RWPE2 (cell line): ENCODE results near the gene OTULIN.

Source experiments
- ATAC-seq: fragments of 200-7000 bp; cut with Tn5 transposase; 3 replicates; pipeline ENCODE4 v1.9.1; 2021; ENCODE audit warnings: low read depth
- DNase-seq: peaks from one replicate; pipeline ENCODE4 v3.0.0-alpha.2; 2020; ENCODE audit warnings: low spot score
- H3K27ac ChIP-seq: fragments of 450-650 bp; 2 replicates; pipeline ENCODE4 v1.5.1; 2017; ENCODE audit warnings: mild to moderate bottlenecking; ENCODE audit not compliant: poor library complexity, severe bottlenecking
- H3K27me3 ChIP-seq: fragments of 250-450 bp; sonication (Bioruptor Pico); 2 replicates; pipeline ENCODE4 v1.5.1; 2021; ENCODE audit warnings: mild to moderate bottlenecking, moderate library complexity; ENCODE audit not compliant: insufficient read depth, poor library complexity, severe bottlenecking
- H3K36me3 ChIP-seq: fragments of 250-450 bp; sonication (Bioruptor Pico); 2 replicates; pipeline ENCODE4 v1.5.1; 2020; ENCODE audit warnings: low read depth, mild to moderate bottlenecking, moderate library complexity
- H3K4me1 ChIP-seq: fragments of 250-450 bp; sonication (Bioruptor Pico); 2 replicates; pipeline ENCODE4 v1.5.1; 2021; ENCODE audit warnings: mild to moderate bottlenecking, moderate library complexity; ENCODE audit not compliant: insufficient read depth, poor library complexity, severe bottlenecking
- H3K4me3 ChIP-seq: fragments of 250-450 bp; sonication (Bioruptor Pico); 2 replicates; pipeline ENCODE4 v1.5.1; 2021; ENCODE audit warnings: mild to moderate bottlenecking, moderate library complexity; ENCODE audit not compliant: severe bottlenecking
- H3K9me3 ChIP-seq: fragments of 250-450 bp; sonication (Bioruptor Pico); 2 replicates; pipeline ENCODE4 v1.5.1; 2021; ENCODE audit warnings: mild to moderate bottlenecking, moderate library complexity; ENCODE audit not compliant: severe bottlenecking
- TF ChIP-seq, protein P1 (sequence below): fragments of 450-650 bp; IDR thresholded peaks from one replicate; pipeline ENCODE4 v1.5.1; 2017; ENCODE audit warnings: mild to moderate bottlenecking, moderate library complexity; ENCODE audit not compliant: poor library complexity, severe bottlenecking

Gene OTULIN

DNA sequence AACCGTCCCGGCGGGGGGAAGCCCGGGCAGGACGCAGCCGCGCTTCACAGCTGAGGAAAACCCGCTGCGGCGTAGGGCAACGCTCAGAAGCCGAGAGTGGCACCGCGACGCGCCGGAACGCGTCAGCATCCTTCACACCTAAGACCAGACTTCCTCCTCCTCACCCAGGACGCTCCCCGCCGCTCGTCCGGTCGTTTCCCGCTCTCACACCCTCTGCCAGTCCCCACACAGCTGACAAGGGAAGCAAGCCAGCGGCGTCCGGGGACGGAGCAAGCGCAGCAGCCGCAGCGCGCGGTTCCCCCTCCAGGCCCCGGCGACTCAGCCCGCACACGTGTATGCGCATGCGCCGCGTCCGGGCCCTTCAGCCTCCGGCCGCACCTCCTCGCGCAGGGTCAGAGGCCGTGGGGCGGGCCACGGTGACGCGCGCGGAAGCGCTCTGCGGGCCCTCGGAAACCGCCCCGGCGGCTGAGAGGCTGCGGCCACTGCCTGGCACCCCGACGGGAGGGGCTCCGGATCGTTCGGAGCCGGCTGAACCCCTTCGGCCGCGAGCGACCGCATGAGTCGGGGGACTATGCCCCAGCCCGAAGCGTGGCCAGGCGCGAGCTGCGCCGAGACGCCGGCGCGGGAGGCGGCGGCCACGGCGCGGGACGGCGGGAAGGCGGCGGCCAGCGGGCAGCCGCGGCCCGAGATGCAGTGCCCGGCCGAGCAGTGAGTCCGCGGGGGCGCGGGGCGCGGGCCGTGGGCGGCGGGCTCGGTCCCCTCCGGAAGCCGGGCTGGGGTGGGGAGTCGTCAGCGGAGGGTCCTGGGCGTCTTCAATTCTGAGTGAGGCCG, at the start of gene OTULIN:
Gene OTULIN, plus strand, starts transcription at position 449 of the 831 bp plus-strand sequence. Its CDS starts 108 bp downstream, at position 557.
- Histone ChIP-seq H3K27me3 (no peaks in the 10 kb centered on the region), H3K27ac (peak within 1 kb of the TSS; percentile 81), H3K4me3 (peak within 1 kb of the TSS; percentile 90), H3K9me3 (no peaks in the 10 kb centered on the region), H3K36me3 (peaks cover 16% of the 10 kb centered on the region), H3K4me1 (peaks cover 38% of the 10 kb centered on the region)
- TF ChIP-seq, protein P1, sequence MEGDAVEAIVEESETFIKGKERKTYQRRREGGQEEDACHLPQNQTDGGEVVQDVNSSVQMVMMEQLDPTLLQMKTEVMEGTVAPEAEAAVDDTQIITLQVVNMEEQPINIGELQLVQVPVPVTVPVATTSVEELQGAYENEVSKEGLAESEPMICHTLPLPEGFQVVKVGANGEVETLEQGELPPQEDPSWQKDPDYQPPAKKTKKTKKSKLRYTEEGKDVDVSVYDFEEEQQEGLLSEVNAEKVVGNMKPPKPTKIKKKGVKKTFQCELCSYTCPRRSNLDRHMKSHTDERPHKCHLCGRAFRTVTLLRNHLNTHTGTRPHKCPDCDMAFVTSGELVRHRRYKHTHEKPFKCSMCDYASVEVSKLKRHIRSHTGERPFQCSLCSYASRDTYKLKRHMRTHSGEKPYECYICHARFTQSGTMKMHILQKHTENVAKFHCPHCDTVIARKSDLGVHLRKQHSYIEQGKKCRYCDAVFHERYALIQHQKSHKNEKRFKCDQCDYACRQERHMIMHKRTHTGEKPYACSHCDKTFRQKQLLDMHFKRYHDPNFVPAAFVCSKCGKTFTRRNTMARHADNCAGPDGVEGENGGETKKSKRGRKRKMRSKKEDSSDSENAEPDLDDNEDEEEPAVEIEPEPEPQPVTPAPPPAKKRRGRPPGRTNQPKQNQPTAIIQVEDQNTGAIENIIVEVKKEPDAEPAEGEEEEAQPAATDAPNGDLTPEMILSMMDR = no peak
- peak; percentile 71 for ATAC-seq
- DNase-seq = peak; percentile 91

DNA sequence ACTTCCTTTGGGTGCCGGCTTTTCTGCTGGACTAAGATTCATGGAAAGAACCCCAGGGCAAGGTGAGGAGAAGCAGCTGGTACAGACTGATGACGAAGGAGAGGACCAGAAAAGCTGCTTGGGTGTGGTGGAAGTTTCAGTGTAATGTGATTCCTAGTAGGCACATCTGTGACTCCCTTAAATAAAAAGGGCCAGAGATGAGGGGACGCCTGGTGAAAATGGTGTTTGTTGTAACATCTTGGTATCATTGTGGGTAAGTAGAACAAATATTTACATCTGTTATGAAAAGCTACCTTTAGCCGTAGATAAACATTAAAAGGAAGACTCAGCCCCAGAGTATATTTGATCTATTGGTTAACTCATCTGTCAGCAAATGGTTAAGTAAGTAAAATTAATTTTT, 49.2 kb upstream of the OTULIN start:
- no peaks in the 10 kb centered on the region for H3K27me3 ChIP-seq
- H3K4me1 ChIP-seq = no peaks in the 10 kb centered on the region
- TF ChIP-seq, protein P1 = no peak
- H3K36me3 ChIP-seq = no peaks in the 10 kb centered on the region
- no peak for ATAC-seq
- H3K4me3 ChIP-seq = no peak overlapping the region
- no peaks in the 10 kb centered on the region for H3K9me3 ChIP-seq
- DNase-seq = no peak
- no peak overlapping the region for H3K27ac ChIP-seq

DNA sequence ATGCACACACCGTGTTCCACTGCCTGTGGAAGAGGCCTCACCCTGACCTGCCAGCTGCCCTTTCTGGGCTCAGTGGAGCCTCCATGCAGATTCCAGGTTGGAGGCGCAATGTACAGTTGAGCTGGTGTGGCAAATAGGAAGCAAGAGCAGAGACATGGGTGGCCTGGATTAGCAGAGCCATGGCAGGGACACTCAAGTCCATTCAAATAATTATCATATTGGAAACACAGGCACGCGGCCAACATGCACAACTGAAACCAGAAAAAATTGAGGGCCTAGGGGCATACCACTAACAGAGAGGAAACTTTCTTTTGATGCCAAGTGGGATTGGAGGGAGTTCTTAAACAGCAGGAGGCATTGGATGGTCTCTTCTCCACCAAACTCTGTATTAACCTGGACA, 47.1 kb upstream of the OTULIN start:
- no peaks in the 10 kb centered on the region for H3K36me3 ChIP-seq
- no peaks in the 10 kb centered on the region for H3K4me1 ChIP-seq
- no peaks in the 10 kb centered on the region for H3K27me3 ChIP-seq
- no peak overlapping the region for H3K27ac ChIP-seq
- TF ChIP-seq, protein P1 = no peak
- no peaks in the 10 kb centered on the region for H3K9me3 ChIP-seq
- DNase-seq = no peak
- no peak for ATAC-seq
- no peak overlapping the region for H3K4me3 ChIP-seq

DNA sequence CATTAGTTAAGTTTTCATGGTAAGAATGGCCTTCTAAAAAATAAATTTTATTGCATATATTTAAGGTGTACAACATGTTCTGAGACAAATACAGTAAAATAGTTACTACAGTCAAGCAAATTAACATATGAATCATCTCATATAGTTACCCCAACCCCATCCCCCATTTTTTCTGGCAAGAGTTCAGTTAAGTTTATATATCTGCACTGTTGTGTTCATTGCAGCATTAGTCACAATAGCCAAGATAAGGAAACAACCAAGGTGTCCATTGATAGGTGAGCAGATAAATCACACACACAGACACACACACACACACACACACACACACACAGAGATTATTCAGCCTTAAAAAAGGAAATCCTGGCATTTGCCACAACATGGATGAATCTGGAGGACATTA, 37.2 kb upstream of the OTULIN start:
- TF ChIP-seq, protein P1 = no peak
- H3K27me3 ChIP-seq = peaks cover 3% of the 10 kb centered on the region
- no peaks in the 10 kb centered on the region for H3K36me3 ChIP-seq
- DNase-seq = no peak
- H3K4me3 ChIP-seq = no peak overlapping the region
- no peak for ATAC-seq
- no peaks in the 10 kb centered on the region for H3K9me3 ChIP-seq
- no peaks in the 10 kb centered on the region for H3K4me1 ChIP-seq
- no peak overlapping the region for H3K27ac ChIP-seq

DNA sequence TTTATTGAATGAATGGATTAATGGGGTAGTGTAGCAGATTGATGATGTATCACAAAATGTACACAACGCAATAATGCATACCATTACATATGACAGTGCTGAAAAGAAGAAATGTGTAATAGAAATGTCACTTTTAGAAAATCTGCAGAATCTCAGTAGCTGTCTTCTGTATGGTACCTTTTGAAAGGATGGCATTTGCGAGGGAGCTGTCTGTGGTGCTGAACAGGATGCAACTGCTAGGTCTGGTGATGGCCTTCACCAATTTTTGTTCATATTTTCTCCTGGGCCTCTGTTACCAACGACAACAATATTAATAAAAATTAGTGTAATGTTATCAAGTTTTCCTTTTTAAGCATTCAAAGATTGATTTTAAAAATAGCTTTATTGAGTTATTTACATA, 36.2 kb upstream of the OTULIN start:
- H3K9me3 ChIP-seq = no peaks in the 10 kb centered on the region
- DNase-seq (no peak), ATAC-seq (peak; percentile 81)
- H3K27me3 ChIP-seq = peaks cover 3% of the 10 kb centered on the region
- no peak overlapping the region for H3K4me3 ChIP-seq
- H3K36me3 ChIP-seq = no peaks in the 10 kb centered on the region
- TF ChIP-seq, protein P1 = no peak
- no peak overlapping the region for H3K27ac ChIP-seq
- H3K4me1 ChIP-seq = no peaks in the 10 kb centered on the region
